H1 (cell line): ENCODE results near the gene ACTL10. TPM values are rescaled to one million over a fixed set of nuclear protein-coding genes. Genes with fewer than 3 reads are reported as not detected.

ENCODE experiments used
- ASH2L ChIP-seq: fragments of 200-600, 300-600 bp; sonication (generic); IDR thresholded peaks from one replicate; pipeline ENCODE4 v1.7.1; 2017; ENCODE audit warnings: low read length
- CBX5 ChIP-seq: fragments of 300-800, 300-1000 bp; sonication (generic); IDR thresholded peaks from 2 replicates; pipeline ENCODE4 v1.7.1; 2016; ENCODE audit warnings: antibody characterized with exemption, low read length, low read depth
- CEBPB ChIP-seq: IDR thresholded peaks from 2 replicates; pipeline ENCODE4 v1.6.1; 2012; ENCODE audit warnings: low read depth, low read length
- EP300 ChIP-seq, 2 experiments: IDR thresholded peaks; 1 replicate in 1 of 2; 2 replicates in 1 of 2; pipeline ENCODE4 v1.6.1; 2011 to 2012; ENCODE audit warnings: low read depth in 2 of 2, low read length in 2 of 2, mild to moderate bottlenecking in 2 of 2, borderline replicate concordance in 1 of 2, inconsistent platforms in 1 of 2, moderate library complexity in 1 of 2
- NANOG ChIP-seq: IDR thresholded peaks from 2 replicates; pipeline ENCODE4 v1.6.1; 2011; ENCODE audit warnings: low read length, low read depth, mild to moderate bottlenecking, inconsistent platforms; ENCODE audit not compliant: insufficient read depth, poor library complexity, severe bottlenecking
- SIX5 ChIP-seq: IDR thresholded peaks from 2 replicates; pipeline ENCODE4 v1.6.1; 2011; ENCODE audit warnings: mild to moderate bottlenecking, low read depth, low read length
- SUZ12 ChIP-seq: fragments of 200-600 bp; sonication (generic); IDR thresholded peaks from 2 replicates; pipeline ENCODE4 v1.6.1; 2012; ENCODE audit warnings: mild to moderate bottlenecking, inconsistent platforms, low read length, moderate library complexity, mixed read lengths
- polyA plus RNA-seq, 7 experiments: library from polyadenylated mRNA; depleted of rRNA in 3 of 7; stranded (reverse) in 5 of 7; unstranded in 2 of 7; fragments of >200 nt in 5 of 7; fragments of 200-250 nt in 2 of 7; gene quantifications; 1 replicate in 5 of 7; 2 replicates in 1 of 7; 4 replicates in 1 of 7; pipeline versions ENCODE4 v1.2.1 to v1.2.3, GENCODE V29; 2011 to 2013; ENCODE audit warnings: missing spikeins in 2 of 7, mixed read lengths in 2 of 7
- total RNA-seq: library from RNA; stranded (reverse); fragmentation: NEBNext Ultra II Directional; extraction: Animal tissue kit (Norgen Biotek cat#: 25700); gene quantifications from 2 replicates; pipeline ENCODE4 v1.2.1, GENCODE V29; 2021
- TF ChIP-seq, protein P1 (sequence below): fragments of 300-600 bp; sonication (generic); IDR thresholded peaks from 2 replicates; pipeline ENCODE4 v1.7.1; 2012; ENCODE audit warnings: low read length, moderate library complexity, mild to moderate bottlenecking, inconsistent platforms; ENCODE audit not compliant: insufficient replicate concordance
- TF ChIP-seq, protein P2 (sequence below): IDR thresholded peaks from 2 replicates; pipeline ENCODE4 v1.6.1; 2012; ENCODE audit warnings: low read length, inconsistent platforms

ACTL10 gene
- total and polyA plus RNA-seq, 2 of the 8 experiments (the other 6 are each of a cell fraction or from before 2014, with no cell fraction given), result 0.26 TPM; not detected in 1

DNA sequence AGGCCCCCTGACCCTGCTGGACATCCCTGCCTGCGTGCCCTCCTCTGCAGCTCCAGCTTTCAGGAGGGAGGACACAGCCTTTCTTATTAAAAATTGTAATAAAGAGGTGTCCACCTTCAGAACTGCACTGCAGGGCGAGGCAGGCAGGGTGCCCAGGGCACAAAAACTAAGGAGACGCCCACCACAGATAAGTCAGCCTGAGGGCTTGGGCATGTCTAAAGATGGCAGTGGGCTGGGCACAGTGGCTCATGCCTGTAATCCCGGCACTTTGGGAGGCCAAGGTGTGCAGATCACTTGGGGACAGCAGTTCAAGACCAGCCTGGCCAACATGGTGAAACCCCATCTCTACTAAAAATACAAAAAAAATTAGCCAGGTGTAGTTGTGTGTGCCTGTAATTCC, 11.6 kb upstream of the ACTL10 start (continued):
- TF ChIP-seq, protein P1, sequence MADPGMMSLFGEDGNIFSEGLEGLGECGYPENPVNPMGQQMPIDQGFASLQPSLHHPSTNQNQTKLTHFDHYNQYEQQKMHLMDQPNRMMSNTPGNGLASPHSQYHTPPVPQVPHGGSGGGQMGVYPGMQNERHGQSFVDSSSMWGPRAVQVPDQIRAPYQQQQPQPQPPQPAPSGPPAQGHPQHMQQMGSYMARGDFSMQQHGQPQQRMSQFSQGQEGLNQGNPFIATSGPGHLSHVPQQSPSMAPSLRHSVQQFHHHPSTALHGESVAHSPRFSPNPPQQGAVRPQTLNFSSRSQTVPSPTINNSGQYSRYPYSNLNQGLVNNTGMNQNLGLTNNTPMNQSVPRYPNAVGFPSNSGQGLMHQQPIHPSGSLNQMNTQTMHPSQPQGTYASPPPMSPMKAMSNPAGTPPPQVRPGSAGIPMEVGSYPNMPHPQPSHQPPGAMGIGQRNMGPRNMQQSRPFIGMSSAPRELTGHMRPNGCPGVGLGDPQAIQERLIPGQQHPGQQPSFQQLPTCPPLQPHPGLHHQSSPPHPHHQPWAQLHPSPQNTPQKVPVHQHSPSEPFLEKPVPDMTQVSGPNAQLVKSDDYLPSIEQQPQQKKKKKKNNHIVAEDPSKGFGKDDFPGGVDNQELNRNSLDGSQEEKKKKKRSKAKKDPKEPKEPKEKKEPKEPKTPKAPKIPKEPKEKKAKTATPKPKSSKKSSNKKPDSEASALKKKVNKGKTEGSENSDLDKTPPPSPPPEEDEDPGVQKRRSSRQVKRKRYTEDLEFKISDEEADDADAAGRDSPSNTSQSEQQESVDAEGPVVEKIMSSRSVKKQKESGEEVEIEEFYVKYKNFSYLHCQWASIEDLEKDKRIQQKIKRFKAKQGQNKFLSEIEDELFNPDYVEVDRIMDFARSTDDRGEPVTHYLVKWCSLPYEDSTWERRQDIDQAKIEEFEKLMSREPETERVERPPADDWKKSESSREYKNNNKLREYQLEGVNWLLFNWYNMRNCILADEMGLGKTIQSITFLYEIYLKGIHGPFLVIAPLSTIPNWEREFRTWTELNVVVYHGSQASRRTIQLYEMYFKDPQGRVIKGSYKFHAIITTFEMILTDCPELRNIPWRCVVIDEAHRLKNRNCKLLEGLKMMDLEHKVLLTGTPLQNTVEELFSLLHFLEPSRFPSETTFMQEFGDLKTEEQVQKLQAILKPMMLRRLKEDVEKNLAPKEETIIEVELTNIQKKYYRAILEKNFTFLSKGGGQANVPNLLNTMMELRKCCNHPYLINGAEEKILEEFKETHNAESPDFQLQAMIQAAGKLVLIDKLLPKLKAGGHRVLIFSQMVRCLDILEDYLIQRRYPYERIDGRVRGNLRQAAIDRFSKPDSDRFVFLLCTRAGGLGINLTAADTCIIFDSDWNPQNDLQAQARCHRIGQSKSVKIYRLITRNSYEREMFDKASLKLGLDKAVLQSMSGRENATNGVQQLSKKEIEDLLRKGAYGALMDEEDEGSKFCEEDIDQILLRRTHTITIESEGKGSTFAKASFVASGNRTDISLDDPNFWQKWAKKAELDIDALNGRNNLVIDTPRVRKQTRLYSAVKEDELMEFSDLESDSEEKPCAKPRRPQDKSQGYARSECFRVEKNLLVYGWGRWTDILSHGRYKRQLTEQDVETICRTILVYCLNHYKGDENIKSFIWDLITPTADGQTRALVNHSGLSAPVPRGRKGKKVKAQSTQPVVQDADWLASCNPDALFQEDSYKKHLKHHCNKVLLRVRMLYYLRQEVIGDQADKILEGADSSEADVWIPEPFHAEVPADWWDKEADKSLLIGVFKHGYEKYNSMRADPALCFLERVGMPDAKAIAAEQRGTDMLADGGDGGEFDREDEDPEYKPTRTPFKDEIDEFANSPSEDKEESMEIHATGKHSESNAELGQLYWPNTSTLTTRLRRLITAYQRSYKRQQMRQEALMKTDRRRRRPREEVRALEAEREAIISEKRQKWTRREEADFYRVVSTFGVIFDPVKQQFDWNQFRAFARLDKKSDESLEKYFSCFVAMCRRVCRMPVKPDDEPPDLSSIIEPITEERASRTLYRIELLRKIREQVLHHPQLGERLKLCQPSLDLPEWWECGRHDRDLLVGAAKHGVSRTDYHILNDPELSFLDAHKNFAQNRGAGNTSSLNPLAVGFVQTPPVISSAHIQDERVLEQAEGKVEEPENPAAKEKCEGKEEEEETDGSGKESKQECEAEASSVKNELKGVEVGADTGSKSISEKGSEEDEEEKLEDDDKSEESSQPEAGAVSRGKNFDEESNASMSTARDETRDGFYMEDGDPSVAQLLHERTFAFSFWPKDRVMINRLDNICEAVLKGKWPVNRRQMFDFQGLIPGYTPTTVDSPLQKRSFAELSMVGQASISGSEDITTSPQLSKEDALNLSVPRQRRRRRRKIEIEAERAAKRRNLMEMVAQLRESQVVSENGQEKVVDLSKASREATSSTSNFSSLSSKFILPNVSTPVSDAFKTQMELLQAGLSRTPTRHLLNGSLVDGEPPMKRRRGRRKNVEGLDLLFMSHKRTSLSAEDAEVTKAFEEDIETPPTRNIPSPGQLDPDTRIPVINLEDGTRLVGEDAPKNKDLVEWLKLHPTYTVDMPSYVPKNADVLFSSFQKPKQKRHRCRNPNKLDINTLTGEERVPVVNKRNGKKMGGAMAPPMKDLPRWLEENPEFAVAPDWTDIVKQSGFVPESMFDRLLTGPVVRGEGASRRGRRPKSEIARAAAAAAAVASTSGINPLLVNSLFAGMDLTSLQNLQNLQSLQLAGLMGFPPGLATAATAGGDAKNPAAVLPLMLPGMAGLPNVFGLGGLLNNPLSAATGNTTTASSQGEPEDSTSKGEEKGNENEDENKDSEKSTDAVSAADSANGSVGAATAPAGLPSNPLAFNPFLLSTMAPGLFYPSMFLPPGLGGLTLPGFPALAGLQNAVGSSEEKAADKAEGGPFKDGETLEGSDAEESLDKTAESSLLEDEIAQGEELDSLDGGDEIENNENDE, result no peak
- TF ChIP-seq SIX5 (no peak), NANOG (no peak), CEBPB (no peak), CBX5 (no peak), ASH2L (no peak), EP300 (IDR thresholded peaks at IDR 0.05; ENCODE audit: borderline replicate concordance in 1 of 2, low read depth in 2 of 2, low read length in 2 of 2) (no peak), SUZ12 (no peak)
- TF ChIP-seq, protein P2, sequence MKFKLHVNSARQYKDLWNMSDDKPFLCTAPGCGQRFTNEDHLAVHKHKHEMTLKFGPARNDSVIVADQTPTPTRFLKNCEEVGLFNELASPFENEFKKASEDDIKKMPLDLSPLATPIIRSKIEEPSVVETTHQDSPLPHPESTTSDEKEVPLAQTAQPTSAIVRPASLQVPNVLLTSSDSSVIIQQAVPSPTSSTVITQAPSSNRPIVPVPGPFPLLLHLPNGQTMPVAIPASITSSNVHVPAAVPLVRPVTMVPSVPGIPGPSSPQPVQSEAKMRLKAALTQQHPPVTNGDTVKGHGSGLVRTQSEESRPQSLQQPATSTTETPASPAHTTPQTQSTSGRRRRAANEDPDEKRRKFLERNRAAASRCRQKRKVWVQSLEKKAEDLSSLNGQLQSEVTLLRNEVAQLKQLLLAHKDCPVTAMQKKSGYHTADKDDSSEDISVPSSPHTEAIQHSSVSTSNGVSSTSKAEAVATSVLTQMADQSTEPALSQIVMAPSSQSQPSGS, result no peak
- TF ChIP-seq, all 59 proteins: peak for 0
